T1000 (cell line): ENCODE results near the gene LRBA.
"Not testable (repeated sequence)": the region's sequence is repeated elsewhere in the genome, so short reads cannot be mapped to it uniquely, and the experiment has no call there.

Experiments used
- DNase-seq: peaks from one replicate; lab custom pipeline; 2025; ENCODE audit warnings: mixed read lengths; lab: John Stamatoyannopoulos, UW

The LRBA gene

GRCh38 chr4:150662686-150663085, 352.4 kb downstream of the LRBA start:
- no peak for DNase-seq

- not testable (repeated sequence) for DNase-seq
These were observed 353.5 kb downstream of the LRBA start for GRCh38 chr4:150661551-150661950.

- not testable (repeated sequence) for DNase-seq
These were observed 356.8 kb downstream of the LRBA start for GRCh38 chr4:150658258-150658657.

- DNase-seq: no peak
These were observed 358.2 kb downstream of the LRBA start for GRCh38 chr4:150656891-150657290.

GRCh38 chr4:150650751-150651150, 364.3 kb downstream of the LRBA start:
- DNase-seq: no peak

- DNase-seq: no peak
These were observed 367.0 kb downstream of the LRBA start for GRCh38 chr4:150648123-150648522.

- no peak for DNase-seq
These were observed 368.1 kb downstream of the LRBA start for GRCh38 chr4:150647008-150647407.

GRCh38 chr4:150641612-150642011, 373.5 kb downstream of the LRBA start:
- DNase-seq: no peak

GRCh38 chr4:150632639-150633038, 382.4 kb downstream of the LRBA start:
- DNase-seq: no peak

GRCh38 chr4:150628073-150628472, 387.0 kb downstream of the LRBA start:
- no peak for DNase-seq

GRCh38 chr4:150625033-150625432, 390.1 kb downstream of the LRBA start:
- DNase-seq: no peak

- DNase-seq: no peak
These were observed 391.0 kb downstream of the LRBA start for GRCh38 chr4:150624055-150624454.

- no peak for DNase-seq
These were observed 396.0 kb downstream of the LRBA start for GRCh38 chr4:150619042-150619441.

- no peak for DNase-seq
These were observed 406.0 kb downstream of the LRBA start for GRCh38 chr4:150609131-150609530.

- no peak for DNase-seq
These were observed 414.2 kb downstream of the LRBA start for GRCh38 chr4:150600812-150601445.

GRCh38 chr4:150599547-150599946, 415.5 kb downstream of the LRBA start:
- DNase-seq: no peak

- DNase-seq: no peak
These were observed 416.2 kb downstream of the LRBA start for GRCh38 chr4:150598909-150599308.

GRCh38 chr4:150593996-150594395, 421.1 kb downstream of the LRBA start:
- DNase-seq: no peak

- DNase-seq: no peak
These were observed 423.2 kb downstream of the LRBA start for GRCh38 chr4:150591904-150592303.

- no peak for DNase-seq
These were observed 423.7 kb downstream of the LRBA start for GRCh38 chr4:150591406-150591805.

- no peak for DNase-seq
These were observed 424.5 kb downstream of the LRBA start for GRCh38 chr4:150590631-150591030.

GRCh38 chr4:150589157-150589556, 425.9 kb downstream of the LRBA start:
- DNase-seq: no peak

GRCh38 chr4:150588316-150588715, 426.8 kb downstream of the LRBA start:
- no peak for DNase-seq

GRCh38 chr4:150586162-150586810, 428.8 kb downstream of the LRBA start:
- DNase-seq: no peak
